ENCODE data around the gene OR1S2. TPM values are rescaled to one million over a fixed set of nuclear protein-coding genes. Genes with fewer than 3 reads are reported as not detected.

The OR1S2 gene
- total RNA-seq, 1 experiment from 2014 or later: not detected

GRCh38 chr11:58186938-58187337 is 17.0 kb downstream of the OR1S2 start:
- Histone ChIP-seq H3K27me3 (ENCODE audit: control insufficient read depth, insufficient read depth, low read length) (no peaks in the 10 kb centered on the region), H3K27ac (ENCODE audit: low read length) (no peak overlapping the region), H3K9me3 (ENCODE audit: control insufficient read depth, insufficient read depth, low read depth, low read length) (no peaks in the 10 kb centered on the region), H3K4me1 (ENCODE audit: control insufficient read depth, insufficient read depth, low read length) (no peaks in the 10 kb centered on the region), H3K36me3 (ENCODE audit: control insufficient read depth, insufficient read depth, low read length) (no peaks in the 10 kb centered on the region), H3K4me3 (ENCODE audit: low read depth in 2 of 2, low read length in 2 of 2) (no peak overlapping the region)
- ChIA-PET POLR2A (no interaction called here), CTCF (no interaction called here)
- ATAC-seq (no peak), DNase-seq (ENCODE audit: low read depth, low spot score) (no peak)
- TF ChIP-seq SIN3A (IDR thresholded peaks at IDR 0.05; ENCODE audit: borderline replicate concordance, insufficient read depth, low read depth, low read length) (no peak), TCF7L2 (IDR thresholded peaks at IDR 0.05; ENCODE audit: low read depth, low read length) (no peak), POLR2AphosphoS5 (IDR thresholded peaks at IDR 0.05; ENCODE audit: low read depth, low read length) (no peak), CTCF (IDR thresholded peaks at IDR 0.05) (no peak), REST (IDR thresholded peaks at IDR 0.05; ENCODE audit: insufficient read depth in 1 of 2, low read depth in 2 of 2, low read length in 1 of 2) (no peak)
- intact Hi-C loops (cut with micrococcal nuclease; ENCODE audit: unreplicated experiment): no loop called here
- no TSS peak for BruUV-seq (replicated peaks)
- in situ Hi-C loops (cut with HindIII; ENCODE audit: low pct_unique_long_range_greater_than_20kb, low sequenced_read_pairs): no loop called here

GRCh38 chr11:58179648-58180047 is 24.3 kb downstream of the OR1S2 start:
- H3K9me3 ChIP-seq (ENCODE audit: control insufficient read depth, insufficient read depth, low read depth, low read length): no peaks in the 10 kb centered on the region
- DNase-seq (ENCODE audit: low read depth, low spot score) (no peak), ATAC-seq (no peak)
- no TSS peak for BruUV-seq (replicated peaks)
- no peaks in the 10 kb centered on the region for H3K4me1 ChIP-seq (ENCODE audit: control insufficient read depth, insufficient read depth, low read length)
- H3K36me3 ChIP-seq (ENCODE audit: control insufficient read depth, insufficient read depth, low read length): no peaks in the 10 kb centered on the region
- no peak for TF ChIP-seq TCF7L2 (IDR thresholded peaks at IDR 0.05; ENCODE audit: low read depth, low read length)
- no peak for TF ChIP-seq CTCF (IDR thresholded peaks at IDR 0.05)
- TF ChIP-seq SIN3A (IDR thresholded peaks at IDR 0.05; ENCODE audit: borderline replicate concordance, insufficient read depth, low read depth, low read length): no peak
- TF ChIP-seq POLR2AphosphoS5 (IDR thresholded peaks at IDR 0.05; ENCODE audit: low read depth, low read length): no peak
- no peak for TF ChIP-seq REST (IDR thresholded peaks at IDR 0.05; ENCODE audit: insufficient read depth in 1 of 2, low read depth in 2 of 2, low read length in 1 of 2)
- H3K27me3 ChIP-seq (ENCODE audit: control insufficient read depth, insufficient read depth, low read length): 0 out of 2 replicates have a peak, but pooled peaks cover 4% of the 10 kb centered on the region
- no peak overlapping the region for H3K4me3 ChIP-seq (ENCODE audit: low read depth in 2 of 2, low read length in 2 of 2)
- H3K27ac ChIP-seq (ENCODE audit: low read length): no peak overlapping the region
- intact Hi-C loops (cut with micrococcal nuclease; ENCODE audit: unreplicated experiment) (no loop called here), in situ Hi-C loops (cut with HindIII; ENCODE audit: low pct_unique_long_range_greater_than_20kb, low sequenced_read_pairs) (no loop called here)
- CTCF ChIA-PET: no interaction called here
- POLR2A ChIA-PET: no interaction called here

All from Panc1 (cell line).